ENCODE results near the gene DGKA. TPM values are rescaled to one million over a fixed set of nuclear protein-coding genes. Genes with fewer than 3 reads are reported as not detected.

The DGKA gene
- total RNA-seq, 1 experiment from 2014 or later = 58.3 TPM

- H3K27ac ChIP-seq (ENCODE audit: low read depth, low read length) = no peak overlapping the region
- H3K4me2 ChIP-seq (ENCODE audit: low read length) = no peak overlapping the region
- no peaks in the 10 kb centered on the region for H3K27me3 ChIP-seq (ENCODE audit: insufficient read depth, low read length)
- POLR2A ChIA-PET = no interaction called here
- no peak for TF ChIP-seq ZFX (IDR thresholded peaks at IDR 0.05)
- TF ChIP-seq, protein P1, sequence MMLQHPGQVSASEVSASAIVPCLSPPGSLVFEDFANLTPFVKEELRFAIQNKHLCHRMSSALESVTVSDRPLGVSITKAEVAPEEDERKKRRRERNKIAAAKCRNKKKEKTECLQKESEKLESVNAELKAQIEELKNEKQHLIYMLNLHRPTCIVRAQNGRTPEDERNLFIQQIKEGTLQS (IDR thresholded peaks at IDR 0.05) = no peak
- no peak for TF ChIP-seq CBX3 (IDR thresholded peaks at IDR 0.05; ENCODE audit: low read depth)
- TF ChIP-seq CEBPB (IDR thresholded peaks at IDR 0.05; ENCODE audit: low read depth) = no peak
- TF ChIP-seq SP1 (IDR thresholded peaks at IDR 0.05; ENCODE audit: low read depth) = no peak
- no peak for TF ChIP-seq TCF7L2 (IDR thresholded peaks at IDR 0.05; ENCODE audit: borderline replicate concordance, extremely low read depth, insufficient read depth, insufficient read length)
- no peak for TF ChIP-seq POLR2A (IDR thresholded peaks at IDR 0.05; ENCODE audit: borderline replicate concordance, extremely low read depth, insufficient read depth, insufficient read length)
- no peaks in the 10 kb centered on the region for H3K9me3 ChIP-seq (ENCODE audit: control insufficient read depth in 1 of 2, insufficient read depth in 1 of 2, low read depth in 1 of 2, low read length in 2 of 2)
- no peak overlapping the region for H3K9ac ChIP-seq (ENCODE audit: low read length)
- RAD21 ChIA-PET (ENCODE audit: low non-redundant PET in 1 of 2, low total read pairs in 2 of 2, uncharacterized antibody in 2 of 2, unreplicated experiment in 2 of 2) = no interaction called here
- H3K4me3 ChIP-seq (replicated peaks in 1 of 2; ENCODE audit: low read depth in 1 of 2, low read length in 2 of 2) = no peak overlapping the region
- CTCF ChIA-PET = interaction anchor here (0.9 kb wide), 1 partner anchor 12 kb away, joined by 3 read pairs; no protein-coding TSS in a partner anchor
- no TSS peak for BruUV-seq (replicated peaks)
- H3K79me2 ChIP-seq (ENCODE audit: insufficient read depth, low read length) = no peaks in the 10 kb centered on the region
- no peaks in the 10 kb centered on the region for H3K9me2 ChIP-seq (ENCODE audit: insufficient read depth)
- ATAC-seq (no peak), DNase-seq (ENCODE audit: low read depth, low spot score) (no peak)
- H4K20me1 ChIP-seq (ENCODE audit: insufficient read depth) = no peaks in the 10 kb centered on the region
- intact Hi-C loops (cut with micrococcal nuclease) = no loop called here
- no peak overlapping the region for H2AFZ ChIP-seq (ENCODE audit: low read depth, low read length, poor library complexity, severe bottlenecking)
- peaks cover 2 to 6% of the 10 kb centered on the region in 2 experiments; a peak in 2 of 4 replicates for H3K36me3 ChIP-seq (ENCODE audit: control insufficient read depth in 1 of 2, insufficient read depth in 2 of 2, low read length in 2 of 2)
- H3K4me1 ChIP-seq (ENCODE audit: control insufficient read depth in 1 of 2, insufficient read depth in 2 of 2, low read length in 2 of 2) = peaks cover 4 to 25% of the 10 kb centered on the region in 2 experiments
Observed at GRCh38 chr12:55942055-55942454, 11.1 kb downstream of the DGKA start.

- H3K9me2 ChIP-seq (ENCODE audit: insufficient read depth) = no peaks in the 10 kb centered on the region
- no peaks in the 10 kb centered on the region for H4K20me1 ChIP-seq (ENCODE audit: insufficient read depth)
- H3K9ac ChIP-seq (ENCODE audit: low read length) = no peak overlapping the region
- DNase-seq (ENCODE audit: low read depth, low spot score) (no peak), ATAC-seq (no peak)
- intact Hi-C loops (cut with micrococcal nuclease) = no loop called here
- no peak overlapping the region for H3K27ac ChIP-seq (ENCODE audit: low read depth, low read length)
- no peak overlapping the region for H3K4me3 ChIP-seq (replicated peaks in 1 of 2; ENCODE audit: low read depth in 1 of 2, low read length in 2 of 2)
- H3K27me3 ChIP-seq (ENCODE audit: insufficient read depth, low read length) = no peaks in the 10 kb centered on the region
- H3K79me2 ChIP-seq (ENCODE audit: insufficient read depth, low read length) = no peaks in the 10 kb centered on the region
- BruUV-seq (replicated peaks) = no TSS peak
- peaks cover 4 to 19% of the 10 kb centered on the region in 2 experiments for H3K4me1 ChIP-seq (ENCODE audit: control insufficient read depth in 1 of 2, insufficient read depth in 2 of 2, low read length in 2 of 2)
- H3K36me3 ChIP-seq (ENCODE audit: control insufficient read depth in 1 of 2, insufficient read depth in 2 of 2, low read length in 2 of 2) = peaks cover 2 to 6% of the 10 kb centered on the region in 2 experiments; a peak in 2 of 4 replicates
- TF ChIP-seq ZFX (IDR thresholded peaks at IDR 0.05) = no peak
- CTCF ChIA-PET = interaction anchor here (0.9 kb wide), 1 partner anchor 12 kb away, joined by 3 read pairs; no protein-coding TSS in a partner anchor
- POLR2A ChIA-PET = no interaction called here
- H2AFZ ChIP-seq (ENCODE audit: low read depth, low read length, poor library complexity, severe bottlenecking) = no peak overlapping the region
- no peaks in the 10 kb centered on the region for H3K9me3 ChIP-seq (ENCODE audit: control insufficient read depth in 1 of 2, insufficient read depth in 1 of 2, low read depth in 1 of 2, low read length in 2 of 2)
- RAD21 ChIA-PET (ENCODE audit: low non-redundant PET in 1 of 2, low total read pairs in 2 of 2, uncharacterized antibody in 2 of 2, unreplicated experiment in 2 of 2) = no interaction called here
- H3K4me2 ChIP-seq (ENCODE audit: low read length) = no peak overlapping the region
Observed at GRCh38 chr12:55942577-55943136, 11.7 kb downstream of the DGKA start.
